Measurements from ENCODE around the gene RBM20. TPM values are rescaled to one million over a fixed set of nuclear protein-coding genes. Genes with fewer than 3 reads are reported as not detected.

The RBM20 gene
- total RNA-seq, 3 donors from 2014 or later, result 0.48 to 3.1 (median 1.6) TPM

GRCh38 chr10:110868981-110869380, 224.8 kb downstream of the RBM20 start:
- H3K27me3 ChIP-seq, result no peaks in the 10 kb centered on the region
- TF ChIP-seq POLR2A (IDR thresholded peaks at IDR 0.05) (no peak), POLR2AphosphoS5 (IDR thresholded peaks at IDR 0.05) (no peak)
- TF ChIP-seq, protein P1, sequence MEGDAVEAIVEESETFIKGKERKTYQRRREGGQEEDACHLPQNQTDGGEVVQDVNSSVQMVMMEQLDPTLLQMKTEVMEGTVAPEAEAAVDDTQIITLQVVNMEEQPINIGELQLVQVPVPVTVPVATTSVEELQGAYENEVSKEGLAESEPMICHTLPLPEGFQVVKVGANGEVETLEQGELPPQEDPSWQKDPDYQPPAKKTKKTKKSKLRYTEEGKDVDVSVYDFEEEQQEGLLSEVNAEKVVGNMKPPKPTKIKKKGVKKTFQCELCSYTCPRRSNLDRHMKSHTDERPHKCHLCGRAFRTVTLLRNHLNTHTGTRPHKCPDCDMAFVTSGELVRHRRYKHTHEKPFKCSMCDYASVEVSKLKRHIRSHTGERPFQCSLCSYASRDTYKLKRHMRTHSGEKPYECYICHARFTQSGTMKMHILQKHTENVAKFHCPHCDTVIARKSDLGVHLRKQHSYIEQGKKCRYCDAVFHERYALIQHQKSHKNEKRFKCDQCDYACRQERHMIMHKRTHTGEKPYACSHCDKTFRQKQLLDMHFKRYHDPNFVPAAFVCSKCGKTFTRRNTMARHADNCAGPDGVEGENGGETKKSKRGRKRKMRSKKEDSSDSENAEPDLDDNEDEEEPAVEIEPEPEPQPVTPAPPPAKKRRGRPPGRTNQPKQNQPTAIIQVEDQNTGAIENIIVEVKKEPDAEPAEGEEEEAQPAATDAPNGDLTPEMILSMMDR (IDR thresholded peaks at IDR 0.05), result no peak
- no peak for DNase-seq (ENCODE audit: low spot score in 2 of 2)
- H3K36me3 ChIP-seq, result no peaks in the 10 kb centered on the region
- peak overlapping the region in 1 of 2 donors; percentile 33 for H3K27ac ChIP-seq
- no peak overlapping the region for H3K4me3 ChIP-seq
- no peaks in the 10 kb centered on the region for H3K9me3 ChIP-seq
- peaks cover 0 to 13% of the 10 kb centered on the region in 2 donors for H3K4me1 ChIP-seq
- intact Hi-C loops (cut with DNase I; ENCODE audit: low total_unique reads), result no loop called here

GRCh38 chr10:110870823-110871297, 226.7 kb downstream of the RBM20 start:
- H3K4me1 ChIP-seq, result peaks cover 0 to 8% of the 10 kb centered on the region in 2 donors
- peak overlapping the region; percentile 100 for H3K27ac ChIP-seq
- H3K9me3 ChIP-seq, result no peaks in the 10 kb centered on the region
- H3K36me3 ChIP-seq, result no peaks in the 10 kb centered on the region
- H3K27me3 ChIP-seq, result no peaks in the 10 kb centered on the region
- DNase-seq (ENCODE audit: low spot score in 2 of 2), result no peak
- intact Hi-C loops (cut with DNase I; ENCODE audit: low total_unique reads), result loop anchor here (5.0 to 10.0 kb wide), 3 partner anchors 49 to 126 kb away; no protein-coding TSS in a partner anchor
- TF ChIP-seq POLR2A (IDR thresholded peaks at IDR 0.05), result no peak
- no peak for TF ChIP-seq POLR2AphosphoS5 (IDR thresholded peaks at IDR 0.05)
- H3K4me3 ChIP-seq, result peak overlapping the region; percentile 94 to 99 (median 98)

- intact Hi-C loops (cut with DNase I; ENCODE audit: low total_unique reads), result loop anchor here (2.0 to 10.0 kb wide), 4 partner anchors 23 to 127 kb away; no protein-coding TSS in a partner anchor
Measured at GRCh38 chr10:110871298-110872084, 227.4 kb downstream of the RBM20 start, which contains the start of gene PDCD4. PDCD4 (plus strand) TSS chr10:110871928; CDS start chr10:110876028, 4,100 bp downstream.

DNA sequence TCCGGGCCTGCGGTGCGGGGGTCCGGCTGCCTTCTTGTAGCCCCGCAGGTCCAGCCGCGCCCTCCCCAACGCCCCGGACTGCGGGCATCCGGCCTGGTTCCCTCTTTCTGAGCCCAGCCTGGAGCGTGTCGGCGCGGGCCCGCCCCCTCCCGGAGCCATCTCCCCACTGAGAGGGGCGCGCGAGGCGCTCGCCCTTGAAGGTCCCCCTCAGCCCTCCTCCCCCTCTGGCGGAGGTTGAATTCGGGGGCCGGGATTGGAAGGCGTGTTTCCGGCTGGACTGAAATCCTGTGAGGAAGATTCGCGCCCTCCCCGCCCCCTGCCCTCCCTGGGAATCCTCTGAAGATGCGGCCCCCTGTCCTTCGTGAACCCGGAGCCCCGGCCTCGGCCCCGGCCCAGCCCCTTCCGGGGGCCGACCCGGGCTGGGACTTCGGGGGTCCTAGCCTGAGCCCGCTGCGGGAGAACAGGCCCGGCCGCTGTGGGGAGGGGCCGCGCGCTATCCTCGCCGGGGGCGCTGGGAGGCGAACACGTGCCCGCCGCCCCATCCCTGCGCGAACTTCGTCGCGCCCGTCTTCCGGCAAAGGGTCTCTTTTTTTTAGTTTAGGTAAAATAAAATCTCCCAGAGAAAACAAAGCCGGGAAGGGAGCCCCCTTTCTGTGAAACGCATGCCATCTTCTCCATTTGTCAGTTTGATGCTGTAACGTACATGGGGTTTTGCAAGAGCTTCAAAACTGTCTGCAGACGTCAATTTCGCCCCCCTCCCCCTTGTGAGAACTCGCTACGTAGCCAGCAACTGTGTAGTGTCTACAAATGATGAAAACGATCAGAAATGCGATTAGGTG, 228.2 kb downstream of the RBM20 start:
- DNase-seq (ENCODE audit: low spot score in 2 of 2), result peak; percentile 65 to 66
- Histone ChIP-seq H3K36me3 (no peaks in the 10 kb centered on the region), H3K27ac (peak overlapping the region; percentile 100), H3K4me3 (peak overlapping the region; percentile 94 to 99 (median 98)), H3K4me1 (no peaks in the 10 kb centered on the region), H3K27me3 (no peaks in the 10 kb centered on the region), H3K9me3 (no peaks in the 10 kb centered on the region)
- intact Hi-C loops (cut with DNase I; ENCODE audit: low total_unique reads), result loop anchor here (2.0 to 10.0 kb wide), 4 partner anchors 22 to 128 kb away; no protein-coding TSS in a partner anchor
- peak; percentile 7 to 34 (median 33) for TF ChIP-seq POLR2AphosphoS5 (IDR thresholded peaks at IDR 0.05)
- TF ChIP-seq, protein P1 (IDR thresholded peaks at IDR 0.05), result no peak

More at GRCh38 chr10:110871298-110872084, 227.4 kb downstream of the RBM20 start, which contains the start of gene PDCD4:
- H3K4me1 ChIP-seq, result peaks cover 0 to 1% of the 10 kb centered on the region in 2 donors
- peak within 1 kb of the TSS; percentile 100 for H3K27ac ChIP-seq
- peak within 1 kb of the TSS; percentile 94 to 99 (median 98) for H3K4me3 ChIP-seq
- H3K36me3 ChIP-seq, result no peaks in the 10 kb centered on the region
- DNase-seq (ENCODE audit: low spot score in 2 of 2), result peak; percentile 99 to 100
- no peaks in the 10 kb centered on the region for H3K27me3 ChIP-seq
- TF ChIP-seq POLR2A (IDR thresholded peaks at IDR 0.05) (peak; percentile 94), POLR2AphosphoS5 (IDR thresholded peaks at IDR 0.05) (peak; percentile 86 to 95 (median 87))
- TF ChIP-seq, protein P1 (IDR thresholded peaks at IDR 0.05), result no peak
- no peaks in the 10 kb centered on the region for H3K9me3 ChIP-seq

Data from breast epithelium (tissue), 4 donors.